ENCODE measurements around the gene PNPLA3.

PNPLA3 gene

DNA sequence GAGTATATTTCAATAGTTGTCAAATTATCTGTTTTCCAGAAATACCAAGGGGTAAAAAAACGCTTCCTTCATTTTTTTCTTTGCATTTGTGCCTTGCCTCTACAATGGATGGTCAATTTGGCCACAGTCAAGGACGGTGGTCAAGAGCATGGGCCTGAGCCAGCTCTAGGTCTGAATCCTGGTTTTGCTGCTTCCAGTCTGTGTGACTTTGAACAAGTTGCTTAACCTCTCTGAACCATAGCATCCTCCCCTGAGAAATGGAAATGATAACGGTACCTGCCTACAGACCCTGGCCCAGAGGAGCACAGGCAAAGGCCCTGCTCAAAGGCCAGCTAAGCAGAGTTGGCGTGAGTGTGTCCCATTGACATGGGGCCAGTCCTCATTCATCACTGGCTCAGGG, 34.9 kb upstream of the PNPLA3 start:
- TF ChIP-seq, protein P1, sequence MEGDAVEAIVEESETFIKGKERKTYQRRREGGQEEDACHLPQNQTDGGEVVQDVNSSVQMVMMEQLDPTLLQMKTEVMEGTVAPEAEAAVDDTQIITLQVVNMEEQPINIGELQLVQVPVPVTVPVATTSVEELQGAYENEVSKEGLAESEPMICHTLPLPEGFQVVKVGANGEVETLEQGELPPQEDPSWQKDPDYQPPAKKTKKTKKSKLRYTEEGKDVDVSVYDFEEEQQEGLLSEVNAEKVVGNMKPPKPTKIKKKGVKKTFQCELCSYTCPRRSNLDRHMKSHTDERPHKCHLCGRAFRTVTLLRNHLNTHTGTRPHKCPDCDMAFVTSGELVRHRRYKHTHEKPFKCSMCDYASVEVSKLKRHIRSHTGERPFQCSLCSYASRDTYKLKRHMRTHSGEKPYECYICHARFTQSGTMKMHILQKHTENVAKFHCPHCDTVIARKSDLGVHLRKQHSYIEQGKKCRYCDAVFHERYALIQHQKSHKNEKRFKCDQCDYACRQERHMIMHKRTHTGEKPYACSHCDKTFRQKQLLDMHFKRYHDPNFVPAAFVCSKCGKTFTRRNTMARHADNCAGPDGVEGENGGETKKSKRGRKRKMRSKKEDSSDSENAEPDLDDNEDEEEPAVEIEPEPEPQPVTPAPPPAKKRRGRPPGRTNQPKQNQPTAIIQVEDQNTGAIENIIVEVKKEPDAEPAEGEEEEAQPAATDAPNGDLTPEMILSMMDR (IDR thresholded peaks at IDR 0.05; ENCODE audit: unreplicated experiment in 3 of 3), result no peak
- no peaks in the 10 kb centered on the region for H3K4me1 Mint-ChIP-seq
- H3K27me3 Mint-ChIP-seq (ENCODE audit: low read depth), result peaks cover 84% of the 10 kb centered on the region
- H3K27ac Mint-ChIP-seq, result no peak overlapping the region
- H3K9me3 Mint-ChIP-seq, result peaks cover 3% of the 10 kb centered on the region
- no peaks in the 10 kb centered on the region for H3K36me3 Mint-ChIP-seq (ENCODE audit: low read depth)
- no peak overlapping the region for H3K4me3 Mint-ChIP-seq

DNA sequence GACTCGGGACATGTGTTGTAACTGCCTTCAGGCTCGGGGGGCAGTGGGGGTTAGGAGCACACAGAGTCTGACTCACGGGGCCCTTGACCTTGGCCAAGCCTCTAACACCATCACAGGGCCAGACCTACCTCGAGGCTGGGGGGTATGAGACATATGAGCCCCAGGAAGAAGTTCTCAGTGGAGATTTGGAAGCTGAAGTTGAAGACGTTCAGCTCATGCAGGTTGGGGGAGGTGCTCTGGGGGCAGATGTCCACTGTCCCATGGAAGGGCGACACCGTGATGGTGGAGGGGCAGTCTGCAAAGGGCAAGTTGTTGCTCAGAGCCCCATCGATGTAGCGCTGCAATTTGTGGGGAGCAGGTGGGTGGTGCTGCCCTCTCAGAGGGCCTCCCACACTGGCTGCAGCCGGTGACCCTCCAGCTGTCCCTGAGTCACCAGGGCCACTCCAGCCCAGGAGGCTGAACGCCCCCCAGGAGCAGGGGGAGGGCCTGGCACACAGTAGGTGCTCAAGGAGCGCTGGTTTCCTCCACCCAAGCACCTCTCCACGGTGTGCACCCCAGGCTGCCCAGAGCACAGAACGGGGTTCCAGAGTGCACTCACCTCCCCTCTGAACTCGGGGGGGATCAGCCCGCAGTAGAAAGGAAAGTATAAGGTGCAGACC, 34.3 kb upstream of the PNPLA3 start:
- H3K27me3 Mint-ChIP-seq (ENCODE audit: low read depth), result peaks cover 87% of the 10 kb centered on the region
- no peaks in the 10 kb centered on the region for H3K36me3 Mint-ChIP-seq (ENCODE audit: low read depth)
- H3K4me3 Mint-ChIP-seq, result no peak overlapping the region
- no peak overlapping the region for H3K27ac Mint-ChIP-seq
- TF ChIP-seq, protein P1 (IDR thresholded peaks at IDR 0.05; ENCODE audit: unreplicated experiment in 3 of 3), result no peak
- no peaks in the 10 kb centered on the region for H3K4me1 Mint-ChIP-seq
- peaks cover 3% of the 10 kb centered on the region for H3K9me3 Mint-ChIP-seq

DNA sequence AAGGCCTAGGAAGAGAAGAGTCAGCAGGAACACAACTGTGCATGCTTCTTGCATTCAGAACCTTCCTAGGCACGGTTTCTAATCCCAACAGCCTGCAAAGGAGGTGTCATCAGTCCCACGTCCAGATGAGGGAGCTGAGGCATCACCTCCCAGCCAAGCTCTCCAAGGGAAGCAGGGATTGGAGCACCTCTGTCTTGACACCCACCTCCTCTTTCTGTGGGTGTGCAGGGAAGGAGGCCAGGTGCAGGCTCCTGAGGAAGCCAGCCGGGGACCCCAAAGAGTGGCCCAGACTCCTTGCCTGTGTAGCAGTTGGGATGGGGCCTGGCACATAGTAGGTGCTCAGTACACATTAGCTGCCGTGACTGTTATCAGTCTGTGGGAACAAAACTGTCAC, 33.7 kb upstream of the PNPLA3 start:
- TF ChIP-seq, protein P1 (IDR thresholded peaks at IDR 0.05; ENCODE audit: unreplicated experiment in 3 of 3), result no peak
- H3K9me3 Mint-ChIP-seq, result no peaks in the 10 kb centered on the region
- H3K4me1 Mint-ChIP-seq, result no peaks in the 10 kb centered on the region
- no peak overlapping the region for H3K27ac Mint-ChIP-seq
- peaks cover 86% of the 10 kb centered on the region for H3K27me3 Mint-ChIP-seq (ENCODE audit: low read depth)
- no peak overlapping the region for H3K4me3 Mint-ChIP-seq
- no peaks in the 10 kb centered on the region for H3K36me3 Mint-ChIP-seq (ENCODE audit: low read depth)

DNA sequence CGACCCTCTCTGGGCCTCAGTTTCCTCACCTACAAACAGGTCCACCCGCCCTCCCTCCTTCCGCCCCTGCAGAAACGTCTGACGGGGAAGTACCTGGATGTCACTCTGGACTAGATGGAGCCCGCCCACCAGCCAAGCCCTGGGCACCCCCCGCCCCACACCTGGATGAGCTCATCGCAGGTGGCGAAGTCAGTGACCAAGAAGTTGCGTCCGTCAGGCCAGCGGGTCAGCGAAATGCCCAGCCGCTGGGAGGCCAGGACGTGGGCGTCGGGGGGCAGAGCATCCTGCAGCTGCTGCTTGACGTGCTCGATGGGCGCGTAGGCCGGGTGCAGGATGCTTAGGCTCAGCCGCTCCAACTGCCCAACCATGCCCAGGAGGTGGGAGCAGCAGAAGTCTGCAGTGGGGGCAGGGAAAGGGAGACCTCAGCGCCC, 32.7 kb upstream of the PNPLA3 start:
- Mint-ChIP-seq H3K27me3 (ENCODE audit: low read depth) (peaks cover 91% of the 10 kb centered on the region), H3K27ac (no peak overlapping the region), H3K9me3 (no peaks in the 10 kb centered on the region), H3K4me3 (no peak overlapping the region), H3K36me3 (ENCODE audit: low read depth) (no peaks in the 10 kb centered on the region), H3K4me1 (no peaks in the 10 kb centered on the region)
- TF ChIP-seq, protein P1 (IDR thresholded peaks at IDR 0.05; ENCODE audit: unreplicated experiment in 3 of 3), result no peak

DNA sequence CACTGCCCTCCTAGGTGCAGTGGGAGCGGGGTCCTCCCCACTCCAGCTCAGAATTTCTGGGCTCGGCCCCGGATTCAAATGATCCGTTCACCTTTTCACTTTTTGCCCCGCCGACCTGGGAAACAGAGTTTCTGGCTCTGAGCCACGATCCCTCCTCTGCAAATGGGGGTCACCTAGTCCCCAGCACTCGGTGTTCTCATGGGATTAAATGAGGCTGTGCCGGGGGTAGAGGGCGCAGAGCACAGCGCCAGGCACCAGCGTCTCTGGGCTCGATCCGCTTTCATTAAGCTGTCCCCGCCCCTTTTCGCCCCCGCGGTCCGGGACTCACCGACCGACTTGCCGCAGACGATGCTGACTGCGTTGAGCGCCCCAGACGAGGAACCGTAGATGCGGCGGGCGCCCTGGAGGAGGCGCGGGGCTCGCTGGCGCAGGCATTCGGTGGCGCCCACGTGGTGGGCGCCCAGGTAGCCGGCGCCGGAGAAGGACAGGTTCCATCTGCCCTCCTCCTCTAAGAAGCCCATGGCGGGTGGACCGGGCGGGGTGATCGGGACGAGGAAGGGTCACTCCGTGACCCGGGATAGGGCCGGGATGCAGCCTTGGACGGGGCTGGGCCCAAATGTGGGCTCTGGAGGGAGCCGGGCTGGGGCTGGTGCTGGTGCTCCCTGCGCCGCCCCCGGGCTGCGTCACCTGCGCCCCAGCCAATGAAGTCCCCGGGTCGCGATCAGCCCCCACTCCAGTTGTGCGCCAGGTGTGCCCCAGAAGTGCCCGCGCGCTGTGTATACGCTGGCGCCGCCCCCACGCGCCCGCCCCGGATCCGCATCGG, 32.0 kb upstream of the PNPLA3 start, which contains the start of gene PNPLA5:
PNPLA5 (minus strand) TSS at position 654 of the 823 bp plus-strand sequence; CDS start at position 521, 133 bp downstream.
- H3K4me1 Mint-ChIP-seq, result no peaks in the 10 kb centered on the region
- peaks cover 92% of the 10 kb centered on the region for H3K27me3 Mint-ChIP-seq (ENCODE audit: low read depth)
- no peak within 1 kb of the TSS for H3K4me3 Mint-ChIP-seq
- TF ChIP-seq, protein P1 (IDR thresholded peaks at IDR 0.05; ENCODE audit: unreplicated experiment in 3 of 3), result no peak
- no peaks in the 10 kb centered on the region for H3K36me3 Mint-ChIP-seq (ENCODE audit: low read depth)
- no peaks in the 10 kb centered on the region for H3K9me3 Mint-ChIP-seq
- no peak within 1 kb of the TSS for H3K27ac Mint-ChIP-seq

Measured in nephron (organoid).